K562 (cell line): Measurements from ENCODE around the gene HTR6. TPM values are rescaled to one million over a fixed set of nuclear protein-coding genes. Genes with fewer than 3 reads are reported as not detected.

ENCODE experiments used
- ATAC-seq: fragments of 200-7000 bp; cut with Tn5 transposase; 3 replicates; pipeline ENCODE4 v1.9.1; 2020; ENCODE audit warnings: moderate library complexity
- BruUV-seq: library from RNA; stranded (reverse); fragments of 400-500 nt; replicated peaks from 2 replicates; lab custom pipeline; 2021; lab: Mats Ljungman, UMichigan
- CTCF ChIA-PET: fragments of 300-600 bp; formaldehyde crosslinking; extraction: SDS; loops from one replicate; lab custom pipeline; 2021; ENCODE audit warnings: low intra/inter-chr PET ratio; lab: Yijun Ruan, JAX
- POLR2A ChIA-PET: fragments of 300-600, 350-650 bp; sonication (Branson Sonifier 250); formaldehyde crosslinking; extraction: SDS; loops from one replicate; lab custom pipeline; 2021; ENCODE audit warnings: antibody characterized with exemption, inconsistent platforms; lab: Yijun Ruan, JAX
- DNase-seq, 4 experiments: peaks; one replicate each; pipeline versions ENCODE4 v3.0.0 to v3.0.0-alpha.2; 2011 to 2018; ENCODE audit warnings: low spot score in 3 of 4, mixed read lengths in 3 of 4; ENCODE audit errors: extremely low read depth in 1 of 4
- FAIRE-seq: peaks from 2 replicates; lab custom pipeline; 2011; peaks lifted over from hg19 to GRCh38; lab: Jason Lieb, UNC
- H2AFZ ChIP-seq: 2 replicates; pipeline ENCODE4 v1.6.0; 2011; ENCODE audit warnings: low read depth, low read length, control low read depth, inconsistent platforms
- H3K27ac ChIP-seq: fragments of 200-600 bp; 3 replicates; pipeline ENCODE4 v1.8.0; 2011; ENCODE audit warnings: low read depth, mild to moderate bottlenecking, control low read depth, inconsistent platforms, low read length, moderate library complexity, mixed read lengths; ENCODE audit errors: extremely low read depth
- H3K27me3 ChIP-seq, 2 experiments: fragments of 300-600 bp in 1 of 2; 2 replicates in 1 of 2; 3 replicates in 1 of 2; pipeline versions ENCODE4 v1.6.0 to v1.8.0; 2011; ENCODE audit warnings: inconsistent platforms in 2 of 2, low read length in 2 of 2, mild to moderate bottlenecking in 1 of 2, mixed read lengths in 1 of 2, moderate library complexity in 1 of 2; ENCODE audit not compliant: control insufficient read depth in 2 of 2, insufficient read depth in 2 of 2
- H3K36me3 ChIP-seq: fragments of 300-600 bp; 3 replicates; pipeline ENCODE4 v1.8.0; 2011; ENCODE audit warnings: mild to moderate bottlenecking, low read length, inconsistent platforms; ENCODE audit not compliant: control insufficient read depth, insufficient read depth
- H3K4me1 ChIP-seq, 2 experiments: fragments of 200-600 bp in 1 of 2; replicated peaks in 1 of 2; 2 replicates in 1 of 2; 3 replicates in 1 of 2; pipeline versions ENCODE4 v1.5.1 to v1.8.0; 2011; ENCODE audit warnings: inconsistent platforms in 2 of 2, low read length in 2 of 2, mild to moderate bottlenecking in 1 of 2, mixed read lengths in 1 of 2, moderate library complexity in 1 of 2; ENCODE audit not compliant: control insufficient read depth in 2 of 2, insufficient read depth in 2 of 2
- H3K4me2 ChIP-seq: 2 replicates; pipeline ENCODE4 v1.6.1; 2011; ENCODE audit warnings: low read length, control low read depth, inconsistent platforms, mixed read lengths; ENCODE audit not compliant: insufficient read depth
- H3K4me3 ChIP-seq: fragments of 200-600 bp; sonication (generic), shearing (Covaris generic); 2 replicates; pipeline ENCODE4 v1.5.1; 2016; ENCODE audit warnings: control low read depth, inconsistent platforms
- H3K79me2 ChIP-seq: fragments of 200-600 bp; 3 replicates; pipeline ENCODE4 v1.8.0; 2011; ENCODE audit warnings: low read length, inconsistent platforms; ENCODE audit not compliant: control insufficient read depth, insufficient read depth
- H3K9ac ChIP-seq, 2 experiments: 2 replicates each; pipeline versions ENCODE4 v1.6.0 to v1.6.1; 2011; ENCODE audit warnings: low read depth in 2 of 2, low read length in 2 of 2, control low read depth in 1 of 2, inconsistent platforms in 1 of 2, mild to moderate bottlenecking in 1 of 2, mixed read lengths in 1 of 2; ENCODE audit not compliant: insufficient read depth in 1 of 2
- H3K9me1 ChIP-seq: one replicate; pipeline ENCODE4 v1.6.0; 2011; ENCODE audit warnings: inconsistent platforms, mild to moderate bottlenecking, low read length, moderate library complexity; ENCODE audit not compliant: control insufficient read depth, insufficient read depth
- H3K9me3 ChIP-seq: replicated peaks from 2 replicates; pipeline ENCODE4 v1.5.1; 2011; ENCODE audit warnings: low read depth, low read length, inconsistent platforms; ENCODE audit not compliant: control insufficient read depth, insufficient read depth
- H4K20me1 ChIP-seq: replicated peaks from 2 replicates; pipeline ENCODE4 v1.6.1; 2011; ENCODE audit warnings: low read length, inconsistent platforms, mixed read lengths; ENCODE audit not compliant: control insufficient read depth, insufficient read depth
- ARID2 ChIP-seq: fragments of 450-650 bp; IDR thresholded peaks from 2 replicates; pipeline ENCODE4 v1.6.1; 2017; ENCODE audit warnings: antibody characterized with exemption, mild to moderate bottlenecking
- HDAC3 ChIP-seq: fragments of 450-650 bp; IDR thresholded peaks from 2 replicates; pipeline ENCODE4 v1.6.1; 2018; ENCODE audit warnings: borderline replicate concordance, mild to moderate bottlenecking, moderate library complexity; ENCODE audit not compliant: partially characterized antibody
- ILF3 ChIP-seq: fragments of 450-650 bp; IDR thresholded peaks from 2 replicates; pipeline ENCODE4 v1.6.1; 2018; ENCODE audit warnings: antibody characterized with exemption, mild to moderate bottlenecking, moderate library complexity, borderline replicate concordance
- PHF21A ChIP-seq: fragments of 450-650 bp; IDR thresholded peaks from 2 replicates; pipeline ENCODE4 v1.6.1; 2017; ENCODE audit warnings: low read depth, borderline replicate concordance
- RNF2 ChIP-seq: sonication (generic); IDR thresholded peaks from 2 replicates; pipeline ENCODE4 v1.6.1; 2016
- SMAD1 ChIP-seq: fragments of 150-350 bp; IDR thresholded peaks from 2 replicates; pipeline ENCODE4 v1.6.1; 2014; ENCODE audit warnings: low read length, low read depth; ENCODE audit not compliant: partially characterized antibody
- SMARCB1 ChIP-seq: IDR thresholded peaks from 2 replicates; pipeline ENCODE4 v1.6.1; 2011; ENCODE audit warnings: improper control_type of control experiment, low read depth; ENCODE audit not compliant: insufficient read length
- THRB ChIP-seq: fragments of 450-650 bp; formaldehyde crosslinking; conservative IDR thresholded peaks from 2 replicates; pipeline ENCODE4 v1.4.0; 2022; ENCODE audit warnings: mild to moderate bottlenecking, missing genetic modification characterization
- YY1 ChIP-seq, 3 experiments: IDR thresholded peaks; 2 replicates each; pipeline ENCODE4 v1.6.1; 2011; ENCODE audit warnings: low read length in 2 of 3, mild to moderate bottlenecking in 2 of 3, moderate library complexity in 2 of 3, borderline replicate concordance in 1 of 3, control low read depth in 1 of 3, low read depth in 1 of 3; ENCODE audit not compliant: insufficient read depth in 3 of 3, insufficient replicate concordance in 2 of 3, control insufficient read depth in 1 of 3, insufficient read length in 1 of 3; ENCODE audit errors: extremely low read depth in 1 of 3
- ZNF75A ChIP-seq: fragments of 450-650 bp; formaldehyde crosslinking; IDR thresholded peaks from 2 replicates; pipeline ENCODE4 v1.4.0; 2020; ENCODE audit warnings: mild to moderate bottlenecking
- WGBS: fragments of 100-300 bp; shearing (Covaris generic); methylation state at CpG from one replicate; pipeline ENCODE4 v1.1.6; 2016; ENCODE audit warnings: low coverage, mixed read lengths; ENCODE audit not compliant: insufficient coverage; ENCODE audit errors: missing lambda C conversion rate; 5-methylcytosine and 5-hydroxymethylcytosine counted together
- in situ Hi-C: fragments of 300-500 bp; cut with MboI; formaldehyde crosslinking; loops from 4 replicates; pipeline ENCODE4 v1.15.0; 2018; ENCODE audit warnings: inconsistent platforms, mixed read lengths
- intact Hi-C: fragments of 100-400 bp; cut with micrococcal nuclease; formaldehyde crosslinking; loops from 2 replicates; pipeline ENCODE4 v1.14.2; 2022
- polyA plus RNA-seq, 8 experiments: library from polyadenylated mRNA; depleted of rRNA in 4 of 8; stranded (reverse) in 5 of 8; unstranded in 3 of 8; fragments of >200 nt; fragmentation: Nextera tagmentation in 2 of 8; fragmentation: Illumina TruSeq in 1 of 8; extraction: Ambion mirVana in 2 of 8; extraction: Trizol in 1 of 8; gene quantifications; 2 replicates each; pipeline versions ENCODE4 v1.2.1 to v1.2.3, GENCODE V29; 2011 to 2014; ENCODE audit warnings: inconsistent platforms in 1 of 8, missing spikeins in 1 of 8
- total RNA-seq, 7 experiments: library from RNA; depleted of rRNA in 6 of 7; stranded (reverse); fragments of >200 nt in 6 of 7; fragmentation: Illumina TruSeq in 2 of 7; extraction: Trizol in 2 of 7; gene quantifications; 2 replicates each; pipeline versions ENCODE4 v1.2.1 to v1.2.3, GENCODE V29; 2011 to 2021; ENCODE audit warnings: low replicate concordance in 1 of 7

Gene HTR6
- total and polyA plus RNA-seq, 9 of the 15 experiments (the other 6 are each of a cell fraction or from before 2014, with no cell fraction given): not detected

- Histone ChIP-seq H3K4me3 (no peak overlapping the region), H4K20me1 (peaks cover 8% of the 10 kb centered on the region; the same call in 1 of the 2 replicates), H3K36me3 (peaks cover 60% of the 10 kb centered on the region), H3K4me1 (peaks cover 0 to under 1% of the 10 kb centered on the region in 2 experiments; a peak in 2 of 5 replicates), H3K9ac (no peak overlapping the region; a peak in 1 of 4 replicates), H3K4me2 (no peak overlapping the region), H3K9me3 (no peaks in the 10 kb centered on the region), H3K27me3 (no peaks in the 10 kb centered on the region), H2AFZ (no peak overlapping the region), H3K9me1 (no peaks in the 10 kb centered on the region), H3K79me2 (peaks cover 77% of the 10 kb centered on the region), H3K27ac (no peak overlapping the region)
- BruUV-seq: no TSS peak
- WGBS: 98% methylated on average over 3 of the region's 3 CpGs
- POLR2A ChIA-PET: interaction anchor here (0.5 to 2.0 kb wide), 7 partner anchors 9 to 410 kb away, joined by 3 to 8 read pairs (median 4); a partner anchor contains a TSS
- intact Hi-C loops (no loop called here), in situ Hi-C loops (no loop called here)
- CTCF ChIA-PET: no interaction called here
- no peak for DNase-seq
- no peak for FAIRE-seq
- ATAC-seq: no peak
- TF ChIP-seq PHF21A (no peak), ARID2 (no peak), ILF3 (no peak), RNF2 (no peak), SMAD1 (no peak), THRB (CRISPR knock-in tag) (no peak), HDAC3 (no peak), YY1 (IDR thresholded peaks at IDR 0.05; ENCODE audit: borderline replicate concordance in 1 of 3, control insufficient read depth in 1 of 3, extremely low read depth in 1 of 3, insufficient read depth in 3 of 3, insufficient read length in 1 of 3, insufficient replicate concordance in 2 of 3, low read depth in 1 of 3, low read length in 2 of 3) (no peak), SMARCB1 (no peak), ZNF75A (CRISPR knock-in tag) (no peak)
Observed at GRCh38 chr1:19618428-19618827, 46.2 kb upstream of the HTR6 start.
